Gastrocnemius medialis (tissue), 4 donors: ENCODE data around the gene NLRX1. TPM values are rescaled to one million over a fixed set of nuclear protein-coding genes. Genes with fewer than 3 reads are reported as not detected.

Experiments used
- ATAC-seq, 2 donors: fragments of 150-250 bp; one replicate each; pipeline ENCODE4 v1.9.1; 2016
- DNase-seq, 2 donors: peaks; one replicate each; pipeline ENCODE4 v3.0.0-alpha.2; 2019
- H3K27ac ChIP-seq, 4 donors: fragments of 200-600 bp; sonication (generic); 1 replicate in 1 of 4; 2 replicates in 3 of 4; pipeline ENCODE4 v1.5.1; 2016 to 2018; ENCODE audit warnings: mild to moderate bottlenecking in 2 of 4, moderate library complexity in 1 of 4
- H3K27me3 ChIP-seq, 3 donors: fragments of 200-600 bp; sonication (generic) in 2 of 3; 1 replicate in 1 of 3; 2 replicates in 2 of 3; pipeline versions ENCODE4 v1.5.1 to v1.6.0; 2016 to 2019; ENCODE audit warnings: mild to moderate bottlenecking in 1 of 3, moderate library complexity in 1 of 3
- H3K36me3 ChIP-seq, 2 donors: fragments of 200-600 bp; sonication (generic) in 1 of 2; one replicate each; pipeline ENCODE4 v1.5.1; 2017 to 2018
- H3K4me1 ChIP-seq, 2 donors: fragments of 200-600 bp; sonication (generic) in 1 of 2; one replicate each; pipeline ENCODE4 v1.5.1; 2016 to 2017; ENCODE audit warnings: mild to moderate bottlenecking in 2 of 2
- H3K4me3 ChIP-seq, 4 donors: fragments of 200-600 bp; sonication (generic) in 3 of 4; 1 replicate in 1 of 4; 2 replicates in 3 of 4; pipeline ENCODE4 v1.5.1; 2016 to 2019; ENCODE audit warnings: mild to moderate bottlenecking in 2 of 4
- H3K9me3 ChIP-seq, 3 donors: fragments of 200-600 bp; sonication (generic) in 2 of 3; 1 replicate in 1 of 3; 2 replicates in 2 of 3; pipeline ENCODE4 v1.5.1; 2016 to 2019
- CTCF ChIP-seq, 5 experiments: fragments of 450-650 bp in 3 of 5; fragments of 200-600 bp in 2 of 5; sonication (generic) in 2 of 5; IDR thresholded peaks in 4 of 5; conservative IDR thresholded peaks in 1 of 5; 1 replicate in 4 of 5; 2 replicates in 1 of 5; pipeline ENCODE4 v1.5.1; 2016 to 2019; ENCODE audit warnings: antibody characterized with exemption in 5 of 5, mild to moderate bottlenecking in 3 of 5, moderate library complexity in 3 of 5
- POLR2A ChIP-seq, 2 donors: fragments of 450-650 bp; IDR thresholded peaks; one replicate each; pipeline ENCODE4 v1.6.1; 2017; ENCODE audit warnings: antibody characterized with exemption in 2 of 2, mild to moderate bottlenecking in 2 of 2, moderate library complexity in 2 of 2
- in situ Hi-C, 4 donors: fragments of 200-750 bp; cut with MboI; loops; one replicate each; pipeline versions ENCODE4 v1.15.0 to v1.8.0; 2017; ENCODE audit warnings: low sequenced_read_pairs in 4 of 4
- intact Hi-C: fragments of 100-400 bp; cut with DNase I; formaldehyde crosslinking; loops from one replicate; pipeline ENCODE4 v1.15.1; 2023; ENCODE audit warnings: low total_unique reads
- total RNA-seq, 4 donors: library from RNA; depleted of rRNA; stranded (reverse); fragments of >200 nt; gene quantifications; one replicate each; pipeline versions ENCODE4 v1.1.0 to v1.2.3, GENCODE V29; 2016

Gene NLRX1
- total RNA-seq, 4 donors from 2014 or later, result 12.2 to 21.3 (median 16.4) TPM

GRCh38 chr11:119206511-119207414 is 38.2 kb downstream of the NLRX1 start:
- intact Hi-C loops, result loop anchor here (1.0 to 10.0 kb wide), 6 partner anchors 61 to 268 kb away; partner anchors contain the start of genes USP2 and VPS11
- DNase-seq, result peak; percentile 11 to 27
- TF ChIP-seq CTCF (IDR thresholded peaks at IDR 0.05 in 4 of 5, conservative IDR thresholded peaks at IDR 0.05 in 1 of 5) (no peak), POLR2A (IDR thresholded peaks at IDR 0.05) (no peak)
- Histone ChIP-seq H3K4me1 (peaks cover 15 to 16% of the 10 kb centered on the region in 2 donors), H3K4me3 (peak overlapping the region; percentile 73 to 98 (median 90)), H3K9me3 (no peaks in the 10 kb centered on the region), H3K27me3 (no peaks in the 10 kb centered on the region), H3K36me3 (no peaks in the 10 kb centered on the region), H3K27ac (peak overlapping the region; percentile 89 to 98 (median 94))
- peak; percentile 31 to 42 for ATAC-seq
- in situ Hi-C loops, result loop anchor here in 1 of 4 donors (10.0 kb wide), 1 partner anchor 118 kb away; no protein-coding TSS in a partner anchor

GRCh38 chr11:119207415-119207960 is 39.0 kb downstream of the NLRX1 start:
- Histone ChIP-seq H3K27me3 (no peaks in the 10 kb centered on the region), H3K9me3 (no peaks in the 10 kb centered on the region), H3K27ac (peak overlapping the region; percentile 89 to 98 (median 94)), H3K4me1 (peaks cover 15 to 17% of the 10 kb centered on the region in 2 donors), H3K4me3 (peak overlapping the region; percentile 73 to 98 (median 90)), H3K36me3 (no peaks in the 10 kb centered on the region)
- ATAC-seq, result no peak
- DNase-seq, result no peak
- intact Hi-C loops, result loop anchor here (5.0 to 10.0 kb wide), 5 partner anchors 60 to 267 kb away; partner anchors contain the start of gene VPS11
- in situ Hi-C loops, result loop anchor here in 1 of 4 donors (10.0 kb wide), 1 partner anchor 117 kb away; no protein-coding TSS in a partner anchor
- TF ChIP-seq POLR2A (IDR thresholded peaks at IDR 0.05) (no peak), CTCF (IDR thresholded peaks at IDR 0.05 in 4 of 5, conservative IDR thresholded peaks at IDR 0.05 in 1 of 5) (no peak)

GRCh38 chr11:119209186-119209585 is 40.7 kb downstream of the NLRX1 start:
- peaks cover 15 to 23% of the 10 kb centered on the region in 2 donors for H3K4me1 ChIP-seq
- ATAC-seq (no peak), DNase-seq (no peak)
- TF ChIP-seq CTCF (IDR thresholded peaks at IDR 0.05 in 4 of 5, conservative IDR thresholded peaks at IDR 0.05 in 1 of 5) (no peak), POLR2A (IDR thresholded peaks at IDR 0.05) (no peak)
- H3K4me3 ChIP-seq, result no peak overlapping the region
- intact Hi-C loops (loop anchor here (5.0 to 10.0 kb wide), 5 partner anchors 58 to 266 kb away; partner anchors contain the start of gene VPS11), in situ Hi-C loops (loop anchor here in 1 of 4 donors (10.0 kb wide), 1 partner anchor 116 kb away; no protein-coding TSS in a partner anchor)
- no peak overlapping the region for H3K27ac ChIP-seq
- no peaks in the 10 kb centered on the region for H3K9me3 ChIP-seq
- no peaks in the 10 kb centered on the region for H3K36me3 ChIP-seq
- no peaks in the 10 kb centered on the region for H3K27me3 ChIP-seq

- Histone ChIP-seq H3K4me3 (no peak overlapping the region), H3K36me3 (no peaks in the 10 kb centered on the region), H3K4me1 (peaks cover 15 to 23% of the 10 kb centered on the region in 2 donors), H3K27ac (no peak overlapping the region), H3K27me3 (no peaks in the 10 kb centered on the region), H3K9me3 (no peaks in the 10 kb centered on the region)
- no peak for ATAC-seq
- intact Hi-C loops, result no loop called here
- no peak for DNase-seq
- TF ChIP-seq POLR2A (IDR thresholded peaks at IDR 0.05) (no peak), CTCF (IDR thresholded peaks at IDR 0.05 in 4 of 5, conservative IDR thresholded peaks at IDR 0.05 in 1 of 5) (no peak)
- in situ Hi-C loops, result no loop called here
Measured at GRCh38 chr11:119210050-119210449, 41.5 kb downstream of the NLRX1 start.
